Hindlimb muscle (tissue), 1 donor: Measurements from ENCODE around the gene LRSAM1. TPM values are rescaled to one million over a fixed set of nuclear protein-coding genes. Genes with fewer than 3 reads are reported as not detected.

ENCODE experiments used
- DNase-seq: peaks from one replicate; pipeline ENCODE4 v3.0.0-alpha.2; 2013
- polyA plus RNA-seq: library from polyadenylated mRNA; unstranded; fragments of 120-200 nt; gene quantifications from one replicate; pipeline ENCODE4 v1.2.1, GENCODE V29; 2013; ENCODE audit not compliant: insufficient read length

The LRSAM1 gene
- polyA plus RNA-seq, 1 donor = 16.9 TPM

- DNase-seq = no peak
Measured at GRCh38 chr9:127428348-127428747, 23.0 kb upstream of the LRSAM1 start.

GRCh38 chr9:127430415-127430814 is 20.9 kb upstream of the LRSAM1 start:
- DNase-seq = no peak

GRCh38 chr9:127437497-127438264 is 13.6 kb upstream of the LRSAM1 start:
- DNase-seq = no peak

- no peak for DNase-seq
Measured at GRCh38 chr9:127438394-127438793, 12.9 kb upstream of the LRSAM1 start.

GRCh38 chr9:127444283-127444920 is 6.9 kb upstream of the LRSAM1 start:
- DNase-seq = no peak

GRCh38 chr9:127444921-127445850 is 6.1 kb upstream of the LRSAM1 start:
- DNase-seq = no peak

GRCh38 chr9:127445851-127446712 is 5.2 kb upstream of the LRSAM1 start:
- no peak for DNase-seq

- no peak for DNase-seq
Measured at GRCh38 chr9:127446713-127447415, 4.4 kb upstream of the LRSAM1 start.

- DNase-seq = no peak
Measured at GRCh38 chr9:127447416-127448111, 3.7 kb upstream of the LRSAM1 start.

- DNase-seq = no peak
Measured at GRCh38 chr9:127448112-127448805, 3.1 kb upstream of the LRSAM1 start.

GRCh38 chr9:127449332-127449966 is 1.9 kb upstream of the LRSAM1 start:
- DNase-seq = no peak

GRCh38 chr9:127450243-127450760 is 1.0 kb upstream of the LRSAM1 start:
- DNase-seq = peak; percentile 9

- no peak for DNase-seq
Measured at GRCh38 chr9:127451608-127451857, 223 bp downstream of the LRSAM1 start.

GRCh38 chr9:127451858-127452656 is 747 bp downstream of the LRSAM1 start:
- peak; percentile 16 for DNase-seq

- no peak for DNase-seq
Measured at GRCh38 chr9:127452691-127453090, 1.4 kb downstream of the LRSAM1 start.

GRCh38 chr9:127455324-127455992 is 4.1 kb downstream of the LRSAM1 start:
- DNase-seq = no peak

- DNase-seq = no peak
Measured at GRCh38 chr9:127457191-127457878, 6.0 kb downstream of the LRSAM1 start.

- DNase-seq = no peak
Measured at GRCh38 chr9:127458921-127459320, 7.6 kb downstream of the LRSAM1 start.
